HCEC 1CT (cell line): ENCODE results near the gene WNT9B.

Experiments
- DNase-seq: peaks from one replicate; pipeline ENCODE4 v3.0.0-alpha.2; 2017

The WNT9B gene

DNA sequence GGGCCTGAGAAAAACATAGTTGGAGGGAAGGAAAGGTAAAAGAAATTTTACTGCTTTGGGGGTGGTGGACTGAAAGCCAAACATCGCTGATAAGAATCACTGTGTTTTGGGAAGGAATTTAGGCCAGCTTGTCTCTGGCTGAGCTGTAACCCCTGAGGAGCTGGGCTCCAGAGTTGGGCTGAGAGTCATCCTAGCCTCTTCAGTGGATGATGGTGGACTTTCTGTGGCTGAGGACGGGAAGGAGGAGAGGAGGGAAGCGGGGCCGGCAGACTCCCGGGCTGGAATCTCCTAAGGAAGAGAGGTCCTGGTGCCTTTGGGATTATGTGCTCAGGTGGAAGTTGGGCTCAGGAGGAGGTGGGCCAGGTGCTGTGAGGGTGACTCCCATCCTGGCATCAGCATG lies 8.6 kb downstream of the WNT9B start:
- no peak for DNase-seq

DNA sequence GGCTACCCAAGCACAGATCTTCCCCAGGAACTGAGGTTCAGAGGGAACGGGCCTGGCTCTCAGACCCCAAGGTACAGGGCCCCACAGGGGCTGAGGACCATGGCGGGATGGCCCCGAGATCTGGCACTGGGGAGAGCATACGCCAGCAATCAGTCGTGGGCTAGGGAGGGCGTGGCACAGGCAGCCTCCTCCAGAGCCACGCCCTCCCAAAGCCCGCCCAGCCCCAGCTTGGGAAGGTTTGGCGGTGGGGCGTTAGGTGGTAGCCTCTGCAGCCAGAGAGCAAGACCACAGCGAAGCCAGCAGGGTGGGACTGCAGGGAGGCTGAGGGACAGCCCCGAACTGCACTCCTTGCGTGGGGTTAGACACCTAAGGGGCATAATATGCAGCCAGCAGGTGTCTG lies 11.6 kb downstream of the WNT9B start:
- no peak for DNase-seq

DNA sequence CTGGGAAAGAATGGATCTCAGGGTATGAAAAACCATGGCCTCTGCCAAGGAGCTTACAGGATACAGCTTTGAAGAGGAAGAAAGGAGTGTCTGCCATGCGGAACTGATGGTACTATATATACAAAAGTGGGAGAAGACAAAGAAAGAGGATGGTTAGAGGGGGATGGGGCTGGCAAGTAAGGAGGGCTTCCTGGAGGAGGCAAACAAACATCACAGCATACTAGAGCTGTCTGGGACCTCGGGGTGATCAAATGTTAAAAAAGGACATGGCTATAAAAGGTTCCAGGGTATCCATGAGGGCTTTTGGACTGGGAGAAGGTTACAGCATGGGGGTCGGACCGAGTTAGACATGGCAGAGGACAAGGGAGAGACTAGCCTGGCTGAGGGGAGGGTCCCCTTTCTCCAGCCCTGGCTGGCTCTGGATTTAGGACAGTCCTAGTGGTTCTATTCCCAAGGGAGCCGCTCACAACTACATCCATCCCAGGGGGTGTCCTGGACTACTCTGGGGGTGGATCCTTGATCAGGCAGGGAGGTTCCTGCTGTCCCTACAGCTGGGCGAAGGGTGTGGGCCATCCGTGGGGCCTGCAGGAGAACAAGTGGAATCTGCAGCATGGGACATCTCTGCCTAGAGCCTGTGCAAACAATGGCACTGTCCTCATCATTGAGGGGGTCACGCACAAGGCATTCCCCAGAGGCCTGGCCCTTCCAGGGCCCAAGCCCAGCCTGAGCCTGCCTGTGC lies 12.2 kb downstream of the WNT9B start:
- DNase-seq: no peak

DNA sequence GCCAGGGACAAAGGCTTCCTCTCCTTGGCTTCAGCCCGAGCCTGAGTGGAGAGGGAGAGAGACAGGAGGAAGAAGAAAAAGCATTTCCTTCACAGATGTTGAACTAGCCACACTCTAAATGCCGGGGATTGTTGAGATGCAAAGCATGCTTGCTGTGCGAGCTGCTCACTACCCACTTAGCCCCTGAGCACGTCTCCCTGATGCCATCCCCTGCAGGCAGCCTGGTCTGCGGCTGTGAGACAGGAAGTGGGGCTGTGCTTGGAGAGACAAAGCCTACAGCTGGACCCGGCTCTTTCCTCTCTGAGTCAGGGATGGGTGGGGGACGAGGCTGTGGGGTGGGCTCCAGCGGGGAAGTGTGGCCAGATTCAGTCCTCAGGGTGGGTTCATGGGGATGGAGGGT lies 13.7 kb downstream of the WNT9B start:
- no peak for DNase-seq

DNA sequence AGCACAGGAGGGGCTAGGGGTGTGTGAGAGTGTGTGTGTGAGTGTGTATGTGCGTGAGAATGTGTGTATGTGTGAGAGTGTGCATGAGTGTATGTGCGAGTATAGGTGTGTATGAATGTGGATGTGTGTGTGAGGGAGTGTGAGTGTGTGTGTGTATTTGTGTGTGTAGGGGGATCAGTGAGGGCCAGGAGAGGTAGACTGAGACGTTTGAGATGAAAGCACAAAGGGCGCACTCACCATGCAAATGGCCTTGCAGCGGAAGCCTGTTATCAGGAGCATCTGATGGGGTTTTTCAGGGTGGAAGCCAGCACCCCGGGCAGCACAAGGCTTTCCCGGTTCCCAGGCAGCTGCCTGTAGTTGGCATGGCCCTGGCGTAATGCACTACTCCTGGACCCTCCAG lies 14.9 kb downstream of the WNT9B start:
- DNase-seq: no peak

DNA sequence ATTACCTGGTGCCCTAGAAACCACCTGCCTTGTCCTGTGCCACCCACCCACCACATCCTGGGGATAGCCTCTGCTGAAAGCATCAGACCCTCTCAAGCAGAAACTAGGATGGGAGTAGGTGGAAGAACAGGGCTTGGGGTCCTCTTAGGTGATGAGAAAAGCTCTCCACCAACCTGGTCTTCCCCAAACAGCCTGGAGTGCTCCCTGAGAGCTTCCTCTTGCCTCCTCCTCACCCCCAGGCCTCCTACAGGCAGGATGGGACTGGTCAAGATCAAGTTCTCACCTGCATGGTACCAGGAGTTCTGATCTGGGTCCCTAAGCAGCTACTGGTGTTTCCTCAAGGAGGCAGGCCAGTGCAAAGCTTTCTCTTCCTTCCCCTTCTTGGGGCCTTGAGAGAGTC lies 15.4 kb downstream of the WNT9B start:
- no peak for DNase-seq

DNA sequence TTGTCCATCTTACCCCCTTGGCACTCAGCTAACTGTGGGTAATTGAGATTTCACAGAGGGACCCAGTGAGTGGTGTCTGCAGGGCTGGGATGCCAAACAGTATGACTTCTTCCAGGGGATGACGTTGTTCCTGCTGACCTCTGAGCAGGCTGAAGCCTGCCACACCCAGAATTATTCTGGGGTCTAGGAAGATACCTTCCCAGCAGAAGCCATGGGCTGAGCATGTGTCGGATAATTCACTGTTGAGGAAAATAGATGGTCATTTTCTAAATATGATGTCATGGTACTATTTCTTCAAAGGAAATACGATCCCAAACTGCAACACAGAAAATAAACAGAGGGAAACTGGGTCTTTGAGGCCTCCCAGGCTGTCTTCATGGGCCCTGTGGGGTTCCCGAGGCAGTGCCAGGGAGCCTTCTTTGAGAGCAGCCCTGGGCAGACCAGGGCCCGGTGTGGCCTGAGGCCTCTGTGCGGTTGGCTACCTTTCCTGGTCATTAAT lies 17.4 kb downstream of the WNT9B start:
- DNase-seq: no peak

DNA sequence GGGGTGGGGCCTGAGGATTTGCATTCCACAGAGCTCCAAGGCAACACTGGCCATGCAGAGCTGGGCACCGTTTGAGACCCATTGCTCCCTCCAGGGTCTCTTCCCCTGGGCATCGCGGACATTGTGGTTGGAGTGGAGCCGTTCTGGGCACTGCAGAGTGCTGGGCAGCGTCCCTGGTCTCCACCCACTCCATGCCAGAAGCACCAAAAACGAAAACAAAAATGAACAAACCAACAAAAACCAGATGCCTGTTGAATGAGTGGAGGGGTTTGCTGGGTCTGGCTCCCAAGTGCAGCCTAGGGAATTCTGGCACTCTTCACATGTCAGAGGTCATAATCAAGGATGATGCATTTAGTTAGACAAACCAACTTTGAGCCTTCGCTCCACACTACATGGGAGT lies 17.9 kb downstream of the WNT9B start:
- no peak for DNase-seq

DNA sequence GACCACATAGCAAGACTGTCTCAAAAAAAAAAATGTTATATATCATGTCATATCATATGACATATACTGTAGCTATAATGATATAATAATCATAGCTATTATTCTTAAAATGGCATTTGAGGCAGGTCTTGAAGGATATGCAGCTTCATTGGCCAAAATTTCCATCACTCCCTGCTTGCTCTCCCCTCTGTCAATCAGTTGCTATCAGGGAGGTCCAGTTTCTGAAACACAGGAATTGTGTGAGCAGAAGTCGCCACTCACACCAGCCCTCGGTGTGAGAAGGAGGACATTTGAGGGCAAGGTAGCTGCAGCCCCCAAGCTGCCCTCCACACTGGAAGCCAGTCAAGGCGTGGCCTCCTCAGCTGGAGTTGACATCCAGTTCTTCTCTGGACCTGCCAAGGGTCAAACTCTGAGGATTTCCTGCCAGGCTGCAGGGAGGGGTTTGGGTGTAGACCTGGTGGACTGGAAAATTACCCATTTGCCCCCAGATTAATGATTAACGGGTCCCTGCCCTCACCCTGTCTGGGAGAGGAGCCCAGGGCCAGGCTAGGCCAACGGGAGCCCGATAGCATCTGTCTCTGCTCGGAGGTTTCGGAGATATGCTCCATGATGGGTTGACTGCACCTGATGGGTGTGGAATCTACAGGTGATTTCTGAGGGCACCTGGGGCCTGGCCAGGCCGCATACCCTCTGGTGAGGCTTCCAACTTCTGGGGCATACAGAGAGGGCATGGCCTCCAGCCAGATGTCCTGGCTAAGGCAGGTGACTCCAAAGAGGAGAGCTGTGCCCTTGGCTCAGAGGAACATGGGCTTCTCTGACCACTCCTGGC lies 18.8 kb downstream of the WNT9B start:
- no peak for DNase-seq

DNA sequence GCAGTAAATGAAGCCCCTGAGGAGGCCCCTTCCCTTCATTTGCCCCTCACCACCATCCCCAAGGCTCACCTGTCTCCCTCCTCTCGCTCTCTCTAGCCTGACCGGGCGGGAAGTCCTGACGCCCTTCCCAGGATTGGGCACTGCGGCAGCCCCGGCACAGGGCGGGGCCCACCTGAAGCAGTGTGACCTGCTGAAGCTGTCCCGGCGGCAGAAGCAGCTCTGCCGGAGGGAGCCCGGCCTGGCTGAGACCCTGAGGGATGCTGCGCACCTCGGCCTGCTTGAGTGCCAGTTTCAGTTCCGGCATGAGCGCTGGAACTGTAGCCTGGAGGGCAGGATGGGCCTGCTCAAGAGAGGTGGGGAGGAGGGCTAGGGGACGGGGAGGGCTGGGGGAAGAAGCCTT lies 21.0 kb downstream of the WNT9B start:
- no peak for DNase-seq

DNA sequence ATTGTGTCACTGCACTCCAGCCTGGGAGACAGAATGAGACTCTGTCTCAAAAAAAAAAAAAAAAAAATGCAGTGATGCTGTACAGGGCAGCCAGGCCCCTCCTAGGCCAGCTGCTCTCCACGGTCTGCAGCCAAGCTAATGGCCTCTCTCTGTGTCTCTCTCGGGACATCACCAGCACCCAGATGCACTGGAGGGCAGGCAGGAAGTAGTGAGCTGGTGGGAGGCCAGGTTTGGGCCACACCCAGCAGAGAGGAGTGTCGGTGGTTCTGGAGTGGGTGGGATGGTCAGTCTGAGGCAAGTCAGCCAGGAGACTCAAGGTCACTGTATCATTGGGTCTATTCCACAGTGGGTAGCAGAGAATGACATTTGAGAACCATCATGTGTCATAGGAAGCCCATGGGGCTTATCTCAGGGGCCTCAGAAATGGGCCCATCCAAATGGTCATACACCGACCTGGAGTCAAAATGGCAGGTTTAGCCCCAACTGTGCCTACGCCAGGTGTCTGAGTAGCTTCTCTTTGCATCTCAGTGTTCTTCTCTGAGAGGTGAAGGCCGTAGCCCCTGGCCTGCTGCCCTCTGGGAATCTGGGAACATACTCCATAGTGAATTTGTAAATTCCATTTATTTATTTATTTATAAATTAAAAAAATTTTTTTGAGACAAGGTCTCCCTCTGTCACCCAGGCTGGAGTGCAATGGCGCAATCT lies 22.7 kb downstream of the WNT9B start:
- DNase-seq: no peak

DNA sequence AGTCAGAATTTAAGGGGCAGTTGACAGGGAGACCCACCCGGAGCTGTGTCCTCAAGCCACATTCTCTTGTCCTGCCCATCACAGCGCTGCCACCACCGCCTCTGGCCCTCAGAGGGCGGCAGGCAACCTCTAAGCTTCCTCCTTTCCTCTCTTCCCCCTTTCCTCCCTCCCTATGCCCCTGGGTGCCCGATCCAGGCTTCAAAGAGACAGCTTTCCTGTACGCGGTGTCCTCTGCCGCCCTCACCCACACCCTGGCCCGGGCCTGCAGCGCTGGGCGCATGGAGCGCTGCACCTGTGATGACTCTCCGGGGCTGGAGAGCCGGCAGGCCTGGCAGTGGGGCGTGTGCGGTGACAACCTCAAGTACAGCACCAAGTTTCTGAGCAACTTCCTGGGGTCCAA lies 23.5 kb downstream of the WNT9B start:
- DNase-seq: no peak

DNA sequence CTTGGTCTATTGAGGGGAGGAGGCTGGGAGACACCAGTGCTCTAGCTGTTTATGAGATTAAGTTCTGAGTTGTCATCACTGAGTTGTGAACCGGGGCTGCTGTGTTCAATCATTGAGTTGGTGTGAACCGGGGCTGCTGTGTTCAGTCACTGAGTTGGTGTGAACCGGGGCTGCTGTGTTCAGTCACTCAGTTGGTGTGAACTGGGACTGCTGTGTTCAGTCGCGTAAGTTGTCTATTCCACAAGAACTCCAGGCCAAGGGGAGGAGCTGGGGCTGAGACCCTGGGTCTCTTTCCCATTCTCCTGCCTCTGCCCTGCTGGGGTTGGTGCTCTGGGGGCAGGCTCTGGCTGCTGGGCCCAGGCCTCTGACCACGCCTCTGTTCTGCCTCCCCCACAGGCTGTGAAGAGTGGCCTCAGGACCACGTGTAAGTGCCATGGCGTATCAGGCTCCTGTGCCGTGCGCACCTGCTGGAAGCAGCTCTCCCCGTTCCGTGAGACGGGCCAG lies 24.5 kb downstream of the WNT9B start:
- no peak for DNase-seq

DNA sequence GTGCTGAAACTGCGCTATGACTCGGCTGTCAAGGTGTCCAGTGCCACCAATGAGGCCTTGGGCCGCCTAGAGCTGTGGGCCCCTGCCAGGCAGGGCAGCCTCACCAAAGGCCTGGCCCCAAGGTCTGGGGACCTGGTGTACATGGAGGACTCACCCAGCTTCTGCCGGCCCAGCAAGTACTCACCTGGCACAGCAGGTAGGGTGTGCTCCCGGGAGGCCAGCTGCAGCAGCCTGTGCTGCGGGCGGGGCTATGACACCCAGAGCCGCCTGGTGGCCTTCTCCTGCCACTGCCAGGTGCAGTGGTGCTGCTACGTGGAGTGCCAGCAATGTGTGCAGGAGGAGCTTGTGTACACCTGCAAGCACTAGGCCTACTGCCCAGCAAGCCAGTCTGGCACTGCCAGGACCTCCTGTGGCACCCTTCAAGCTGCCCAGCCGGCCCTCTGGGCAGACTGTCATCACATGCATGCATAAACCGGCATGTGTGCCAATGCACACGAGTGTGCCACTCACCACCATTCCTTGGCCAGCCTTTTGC lies 25.0 kb downstream of the WNT9B start:
- no peak for DNase-seq

DNA sequence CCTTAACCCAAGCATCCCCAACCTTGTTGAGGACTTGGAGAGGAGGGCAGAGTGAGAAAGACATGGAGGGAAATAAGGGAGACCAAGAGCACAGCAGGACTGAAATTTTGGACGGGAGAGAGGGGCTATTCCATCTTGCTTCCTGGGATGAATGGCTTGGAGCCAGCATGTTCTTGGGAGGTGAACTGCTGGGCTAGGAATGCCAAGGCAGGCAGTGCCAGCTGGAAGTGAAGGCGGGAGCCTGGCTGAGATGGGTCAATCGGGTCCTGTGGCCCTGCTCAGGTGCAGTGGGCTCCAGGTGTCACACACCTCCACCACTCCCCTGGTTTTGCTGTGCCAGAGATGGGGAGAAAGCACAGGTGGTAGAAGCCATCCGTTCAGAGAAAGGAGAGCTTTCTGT lies 25.5 kb downstream of the WNT9B start:
- no peak for DNase-seq

DNA sequence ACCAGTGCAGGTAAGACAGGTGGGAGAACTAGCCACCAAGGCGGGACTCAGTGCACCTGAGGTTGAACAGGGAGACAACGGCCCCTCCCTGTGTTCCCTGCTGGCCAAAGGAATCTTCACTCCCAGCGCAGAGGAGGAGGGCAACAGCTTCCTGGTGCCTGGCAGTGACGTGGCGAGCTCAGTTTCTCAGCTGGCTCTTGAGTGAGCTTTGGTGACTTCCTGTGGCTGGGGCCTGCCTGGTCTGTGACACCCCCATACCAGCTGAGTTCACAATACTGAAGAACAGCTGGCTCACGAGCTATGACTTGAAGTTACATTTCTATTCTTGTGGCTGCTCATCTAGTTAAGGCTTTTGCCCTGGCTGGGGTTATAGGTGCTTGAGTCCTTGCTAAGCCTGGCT lies 26.1 kb downstream of the WNT9B start:
- no peak for DNase-seq

DNA sequence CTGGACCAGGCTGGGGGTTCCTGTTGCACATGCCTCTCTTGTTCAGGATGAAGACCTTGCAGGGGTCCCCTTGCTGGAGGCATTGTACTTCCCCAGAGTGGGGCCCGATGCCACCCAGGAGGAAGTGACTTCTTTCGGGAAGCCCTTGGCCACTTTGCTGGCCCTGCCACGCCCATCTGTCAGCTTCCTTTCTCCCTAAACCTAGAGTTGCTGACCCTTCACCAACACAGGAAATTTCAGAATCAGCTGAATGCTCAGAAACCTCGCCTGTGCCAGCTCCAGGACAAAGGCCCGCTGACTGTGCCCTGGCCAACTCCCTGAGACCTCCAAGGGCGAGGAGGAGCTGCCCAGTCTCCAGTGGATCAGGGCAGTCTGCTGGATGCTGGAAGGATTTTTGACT lies 26.7 kb downstream of the WNT9B start:
- no peak for DNase-seq

DNA sequence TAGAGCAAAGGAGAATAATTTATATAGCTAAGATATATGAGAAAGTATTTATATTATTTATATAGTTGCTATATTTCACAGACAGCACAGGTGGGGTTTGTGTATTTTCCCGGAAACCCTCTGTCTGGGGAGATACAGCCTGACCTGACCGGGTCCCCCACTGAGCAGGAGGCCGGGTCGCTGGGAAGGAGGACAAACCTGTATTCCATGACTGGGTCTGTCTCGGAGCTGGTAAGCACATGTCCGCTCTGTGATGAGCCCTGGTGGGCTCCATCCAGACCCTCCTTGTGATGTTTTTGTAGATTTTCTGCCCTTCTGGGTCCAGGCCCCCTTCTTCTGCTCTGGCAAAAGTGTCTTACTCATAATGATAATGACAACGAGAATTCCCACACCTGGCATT lies 27.7 kb downstream of the WNT9B start:
- DNase-seq: no peak

DNA sequence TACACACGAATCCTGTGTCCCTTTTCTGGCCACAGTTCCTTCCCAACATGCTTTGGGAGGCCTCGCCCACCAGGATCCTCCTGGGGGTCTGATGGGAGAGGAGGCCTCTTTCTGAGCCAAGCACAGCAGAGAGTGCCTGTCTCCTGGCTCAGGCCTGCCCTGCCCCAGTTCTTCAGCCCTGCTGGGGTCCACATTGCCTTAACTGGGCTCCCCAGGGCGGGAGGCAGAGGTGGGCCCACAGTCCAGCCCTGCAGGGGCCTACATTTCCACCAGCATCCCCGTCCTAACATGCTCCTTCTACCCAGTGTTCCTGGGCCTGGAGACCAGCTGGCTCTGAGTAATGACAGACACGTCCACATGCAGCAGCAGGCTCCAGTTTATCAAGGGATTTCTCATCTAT lies 29.6 kb downstream of the WNT9B start:
- no peak for DNase-seq

DNA sequence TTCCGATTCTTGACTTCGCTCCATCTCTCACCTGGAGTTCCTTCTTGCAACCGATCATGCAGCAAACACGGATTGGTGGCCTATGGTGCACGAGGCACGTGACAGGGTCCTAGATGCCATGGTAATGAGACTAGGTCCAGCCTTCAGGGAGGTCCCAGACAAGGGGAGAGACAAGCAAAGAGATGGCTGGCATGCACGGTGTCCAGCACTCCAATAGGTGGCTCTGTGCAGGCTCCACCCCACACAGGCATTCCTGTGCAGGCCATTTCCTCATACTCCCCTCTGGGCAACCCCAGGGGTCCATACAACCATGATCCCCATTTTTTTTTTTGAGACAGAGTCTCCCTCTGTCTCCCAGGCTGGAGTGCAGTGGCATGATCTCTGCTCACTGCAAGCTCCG lies 31.3 kb downstream of the WNT9B start:
- DNase-seq: no peak

DNA sequence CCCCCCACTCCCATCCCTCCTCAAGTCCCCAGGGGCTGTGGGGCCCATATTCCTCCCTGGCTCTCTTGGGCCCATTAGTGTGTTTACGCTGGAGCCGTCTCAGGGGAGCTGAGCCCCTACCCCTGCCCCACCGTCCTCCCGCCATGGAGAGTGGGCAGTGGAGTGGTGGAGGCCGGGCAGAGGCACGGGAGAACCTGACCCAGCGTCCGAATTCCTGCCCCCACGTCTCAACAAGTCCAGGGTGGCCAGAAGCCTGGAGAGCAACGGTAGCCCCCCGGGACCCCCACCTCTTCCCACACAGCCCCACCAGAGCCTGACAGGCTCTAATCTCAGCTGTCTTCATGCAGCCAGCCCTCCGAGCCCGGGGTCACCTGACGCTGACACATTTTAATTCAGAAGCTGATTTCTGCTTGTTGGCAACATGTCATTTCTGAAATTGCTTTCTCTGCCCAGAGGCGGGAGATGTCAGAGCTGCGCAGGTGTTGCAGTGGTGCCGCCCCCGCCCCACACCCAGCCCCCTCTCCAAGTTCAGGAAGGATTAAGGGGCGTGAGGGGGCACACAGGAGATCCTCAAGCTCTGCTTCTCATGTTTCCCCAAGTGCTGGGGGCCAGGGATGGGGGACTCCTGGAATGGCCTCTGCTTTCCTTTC lies 32.6 kb downstream of the WNT9B start:
- no peak for DNase-seq

DNA sequence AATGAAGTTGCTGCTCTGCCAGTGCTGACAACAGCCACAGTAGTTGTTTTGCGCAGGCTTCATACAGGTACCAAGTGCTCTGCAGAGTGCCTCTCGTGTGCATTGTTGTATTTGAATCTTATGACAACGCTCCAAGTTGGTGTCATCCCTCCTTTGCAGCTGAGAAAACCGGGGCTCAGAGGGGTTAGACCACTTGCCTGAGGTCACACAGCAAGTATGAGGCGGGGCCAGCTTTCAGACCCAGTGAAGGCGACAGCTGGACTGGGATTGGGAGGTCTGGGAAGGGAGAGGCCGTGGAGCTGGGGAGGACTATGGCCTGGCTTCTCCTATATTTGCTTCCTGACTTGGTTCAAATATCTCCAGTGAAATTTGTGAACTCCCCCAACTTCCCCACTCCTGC lies 33.2 kb downstream of the WNT9B start:
- no peak for DNase-seq
